ENCODE measurements around the gene PRDM12. TPM values are rescaled to one million over a fixed set of nuclear protein-coding genes. Genes with fewer than 3 reads are reported as not detected.
"Not testable (repeated sequence)": the region's sequence is repeated elsewhere in the genome, so short reads cannot be mapped to it uniquely, and the experiment has no call there.

PRDM12 gene
- total RNA-seq, 2 donors from 2014 or later: not detected

GRCh38 chr9:130681769-130682420 is 17.5 kb downstream of the PRDM12 start:
- 1% methylated on average over 13 to 42 of the region's 45 CpGs for WGBS, 2 donors
- ATAC-seq: peak; percentile 31
- peak in 2 of 4 donors; percentile 9 to 24 for DNase-seq
- no peak for TF ChIP-seq POLR2A (IDR thresholded peaks at IDR 0.05)
- no peak for TF ChIP-seq CTCF (IDR thresholded peaks at IDR 0.05)
- peak overlapping the region in 1 of 4 donors; percentile 12 for H3K27ac ChIP-seq
- H3K4me1 ChIP-seq: peaks cover 15% of the 10 kb centered on the region
- H3K9me3 ChIP-seq: no peaks in the 10 kb centered on the region
- intact Hi-C loops (cut with DNase I): loop anchor here (5.0 kb wide), 1 partner anchor 220 kb away; no protein-coding TSS in a partner anchor
- H3K36me3 ChIP-seq (replicated peaks in 1 of 2; ENCODE audit: insufficient read depth in 1 of 2, low read depth in 2 of 2): no peaks in the 10 kb centered on the region
- H3K4me3 ChIP-seq: peak overlapping the region in 1 of 2 donors; percentile 25
- H3K27me3 ChIP-seq: no peaks in the 10 kb centered on the region

- Histone ChIP-seq H3K27ac (peak overlapping the region in 1 of 4 donors; percentile 12), H3K9me3 (no peaks in the 10 kb centered on the region), H3K36me3 (replicated peaks in 1 of 2; ENCODE audit: insufficient read depth in 1 of 2, low read depth in 2 of 2) (no peaks in the 10 kb centered on the region), H3K27me3 (no peaks in the 10 kb centered on the region), H3K4me3 (no peak overlapping the region), H3K4me1 (peaks cover 15% of the 10 kb centered on the region)
- TF ChIP-seq POLR2A (IDR thresholded peaks at IDR 0.05) (peak in 1 of 3 donors; percentile 32), CTCF (IDR thresholded peaks at IDR 0.05) (peak; percentile 65 to 89 (median 86))
- ATAC-seq (peak; percentile 80), DNase-seq (peak; percentile 86 to 89 (median 87))
- WGBS, 2 donors: 3 to 4% methylated on average over 17 to 22 of the region's 22 CpGs
- intact Hi-C loops (cut with DNase I): loop anchor here (5.0 kb wide), 1 partner anchor 220 kb away; no protein-coding TSS in a partner anchor
Observed at GRCh38 chr9:130682421-130683121, 18.2 kb downstream of the PRDM12 start.

GRCh38 chr9:130685104-130685503 is 20.7 kb downstream of the PRDM12 start:
- Histone ChIP-seq H3K4me1 (peaks cover 15% of the 10 kb centered on the region), H3K27ac (no peak overlapping the region), H3K4me3 (no peak overlapping the region), H3K27me3 (no peaks in the 10 kb centered on the region), H3K36me3 (replicated peaks in 1 of 2; ENCODE audit: insufficient read depth in 1 of 2, low read depth in 2 of 2) (no peaks in the 10 kb centered on the region), H3K9me3 (no peaks in the 10 kb centered on the region)
- ATAC-seq: no peak
- no peak for DNase-seq
- no peak for TF ChIP-seq CTCF (IDR thresholded peaks at IDR 0.05)
- TF ChIP-seq POLR2A (IDR thresholded peaks at IDR 0.05): no peak
- intact Hi-C loops (cut with DNase I): no loop called here

- H3K36me3 ChIP-seq (replicated peaks in 1 of 2; ENCODE audit: insufficient read depth in 1 of 2, low read depth in 2 of 2); H3K27ac ChIP-seq; H3K4me3 ChIP-seq; H3K27me3 ChIP-seq; ATAC-seq; DNase-seq; intact Hi-C loops (cut with DNase I); H3K9me3 ChIP-seq: not testable (repeated sequence)
- peaks cover 11% of the 10 kb centered on the region for H3K4me1 ChIP-seq
- 92 to 96% methylated on average over 9 to 11 of the region's 11 CpGs for WGBS, 2 donors
Observed at GRCh38 chr9:130685945-130686344, 21.6 kb downstream of the PRDM12 start.

GRCh38 chr9:130687615-130688014 is 23.2 kb downstream of the PRDM12 start:
- TF ChIP-seq CTCF (IDR thresholded peaks at IDR 0.05) (no peak), POLR2A (IDR thresholded peaks at IDR 0.05) (no peak)
- H3K4me3 ChIP-seq: no peak overlapping the region
- H3K9me3 ChIP-seq: no peaks in the 10 kb centered on the region
- WGBS, 2 donors: 75 to 82% methylated on average over 2 of the region's 2 CpGs
- peaks cover 3% of the 10 kb centered on the region for H3K4me1 ChIP-seq
- intact Hi-C loops (cut with DNase I): no loop called here
- DNase-seq (no peak), ATAC-seq (no peak)
- no peaks in the 10 kb centered on the region for H3K27me3 ChIP-seq
- no peak overlapping the region for H3K27ac ChIP-seq
- no peaks in the 10 kb centered on the region for H3K36me3 ChIP-seq (replicated peaks in 1 of 2; ENCODE audit: insufficient read depth in 1 of 2, low read depth in 2 of 2)
